Measurements from ENCODE around the gene OR2AT4. TPM values are rescaled to one million over a fixed set of nuclear protein-coding genes. Genes with fewer than 3 reads are reported as not detected.
A peak's percentile ranks its signal among the peaks of the same experiment; 100 is the strongest.
"Not testable (repeated sequence)": the region's sequence is repeated elsewhere in the genome, so short reads cannot be mapped to it uniquely, and the experiment has no call there.

Gene OR2AT4
- total RNA-seq, 1 donor from 2014 or later, result not detected

GRCh38 chr11:75047191-75047590 lies 49.5 kb downstream of the OR2AT4 start:
- TF ChIP-seq CTCF (IDR thresholded peaks at IDR 0.05; ENCODE audit: partially characterized antibody, unreplicated experiment), result no peak
- peaks cover 4% of the 10 kb centered on the region for H3K9me3 Mint-ChIP-seq (ENCODE audit: unreplicated experiment)
- DNase-seq, result no peak
- H3K4me1 Mint-ChIP-seq (ENCODE audit: low read depth, unreplicated experiment), result no peaks in the 10 kb centered on the region
- no peak overlapping the region for H3K4me3 Mint-ChIP-seq (ENCODE audit: unreplicated experiment)
- peaks cover 2% of the 10 kb centered on the region for H3K27me3 Mint-ChIP-seq (ENCODE audit: unreplicated experiment)
- no peaks in the 10 kb centered on the region for H3K36me3 Mint-ChIP-seq (ENCODE audit: unreplicated experiment)
- H3K27ac Mint-ChIP-seq (ENCODE audit: unreplicated experiment), result no peak overlapping the region

GRCh38 chr11:75046668-75047067 lies 50.0 kb downstream of the OR2AT4 start:
- not testable (repeated sequence) for H3K4me1 Mint-ChIP-seq (ENCODE audit: low read depth, unreplicated experiment); H3K36me3 Mint-ChIP-seq (ENCODE audit: unreplicated experiment); H3K4me3 Mint-ChIP-seq (ENCODE audit: unreplicated experiment); H3K27ac Mint-ChIP-seq (ENCODE audit: unreplicated experiment); DNase-seq; H3K9me3 Mint-ChIP-seq (ENCODE audit: unreplicated experiment); H3K27me3 Mint-ChIP-seq (ENCODE audit: unreplicated experiment)

- H3K27me3 Mint-ChIP-seq (ENCODE audit: unreplicated experiment); H3K4me3 Mint-ChIP-seq (ENCODE audit: unreplicated experiment); H3K4me1 Mint-ChIP-seq (ENCODE audit: low read depth, unreplicated experiment); H3K36me3 Mint-ChIP-seq (ENCODE audit: unreplicated experiment); DNase-seq; H3K27ac Mint-ChIP-seq (ENCODE audit: unreplicated experiment): not testable (repeated sequence)
- peaks cover 11% of the 10 kb centered on the region for H3K9me3 Mint-ChIP-seq (ENCODE audit: unreplicated experiment)
Measured at GRCh38 chr11:75044381-75045170, 52.1 kb downstream of the OR2AT4 start.

- H3K4me1 Mint-ChIP-seq (ENCODE audit: low read depth, unreplicated experiment); H3K4me3 Mint-ChIP-seq (ENCODE audit: unreplicated experiment); H3K27me3 Mint-ChIP-seq (ENCODE audit: unreplicated experiment); DNase-seq; H3K36me3 Mint-ChIP-seq (ENCODE audit: unreplicated experiment); H3K9me3 Mint-ChIP-seq (ENCODE audit: unreplicated experiment); H3K27ac Mint-ChIP-seq (ENCODE audit: unreplicated experiment): not testable (repeated sequence)
Measured at GRCh38 chr11:75041821-75042220, 54.9 kb downstream of the OR2AT4 start.

- H3K27ac Mint-ChIP-seq (ENCODE audit: unreplicated experiment), result peak overlapping the region; percentile 34
- H3K27me3 Mint-ChIP-seq (ENCODE audit: unreplicated experiment), result no peaks in the 10 kb centered on the region
- no peak for DNase-seq
- no peak overlapping the region for H3K4me3 Mint-ChIP-seq (ENCODE audit: unreplicated experiment)
- no peaks in the 10 kb centered on the region for H3K4me1 Mint-ChIP-seq (ENCODE audit: low read depth, unreplicated experiment)
- H3K36me3 Mint-ChIP-seq (ENCODE audit: unreplicated experiment), result peaks cover 9% of the 10 kb centered on the region
- H3K9me3 Mint-ChIP-seq (ENCODE audit: unreplicated experiment), result peaks cover 7% of the 10 kb centered on the region
- TF ChIP-seq CTCF (IDR thresholded peaks at IDR 0.05; ENCODE audit: partially characterized antibody, unreplicated experiment), result no peak
Measured at GRCh38 chr11:75041263-75041662, 55.4 kb downstream of the OR2AT4 start.

GRCh38 chr11:75040167-75040770 lies 56.4 kb downstream of the OR2AT4 start:
- DNase-seq, result no peak
- no peaks in the 10 kb centered on the region for H3K4me1 Mint-ChIP-seq (ENCODE audit: low read depth, unreplicated experiment)
- peaks cover 9% of the 10 kb centered on the region for H3K36me3 Mint-ChIP-seq (ENCODE audit: unreplicated experiment)
- no peak overlapping the region for H3K4me3 Mint-ChIP-seq (ENCODE audit: unreplicated experiment)
- peaks cover 7% of the 10 kb centered on the region for H3K9me3 Mint-ChIP-seq (ENCODE audit: unreplicated experiment)
- no peaks in the 10 kb centered on the region for H3K27me3 Mint-ChIP-seq (ENCODE audit: unreplicated experiment)
- no peak overlapping the region for H3K27ac Mint-ChIP-seq (ENCODE audit: unreplicated experiment)
- TF ChIP-seq CTCF (IDR thresholded peaks at IDR 0.05; ENCODE audit: partially characterized antibody, unreplicated experiment), result no peak
